ENCODE measurements around the gene SLC39A2.

Gene SLC39A2

GRCh38 chr14:21025371-21026273 lies 26.5 kb downstream of the SLC39A2 start:
- DNase-seq (ENCODE audit: low read depth), result no peak

GRCh38 chr14:21026274-21026987 lies 27.3 kb downstream of the SLC39A2 start:
- DNase-seq (ENCODE audit: low read depth), result no peak

DNA sequence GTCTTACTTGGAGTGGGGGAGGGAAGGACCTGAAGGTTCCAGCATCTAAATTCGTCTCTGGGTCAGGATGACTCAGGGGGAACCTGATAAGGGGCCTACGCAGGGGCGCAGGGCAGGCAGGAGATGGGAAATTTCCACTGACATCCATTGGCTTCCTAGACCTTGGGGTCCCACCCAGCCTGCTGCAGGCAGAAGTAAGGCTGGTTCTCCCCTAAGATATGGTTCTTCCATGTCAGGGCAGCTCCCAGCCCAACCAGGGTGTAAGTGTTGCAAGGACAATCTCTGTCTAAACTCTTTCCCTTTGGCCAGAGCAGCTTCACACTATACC lies 27.9 kb downstream of the SLC39A2 start:
- no peak for DNase-seq (ENCODE audit: low read depth)

DNA sequence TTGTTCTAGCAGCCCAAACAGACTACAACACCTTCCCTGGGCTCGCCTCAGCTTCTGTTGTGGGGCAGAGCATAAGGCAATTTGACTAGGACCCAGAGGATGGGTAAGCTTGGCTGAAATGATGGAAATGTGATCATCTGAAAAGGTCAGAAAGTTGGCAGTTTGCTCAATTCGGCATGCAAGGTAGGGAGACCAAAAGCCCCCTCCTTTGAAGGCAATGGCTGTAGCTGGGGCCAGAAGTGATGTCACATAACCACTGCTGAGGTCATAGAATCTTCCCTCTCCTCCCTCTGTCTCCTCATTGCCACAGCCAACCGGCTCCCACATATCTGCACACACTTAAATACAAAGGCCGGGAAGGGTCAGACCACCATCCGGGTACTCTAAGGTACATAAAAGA lies 30.8 kb downstream of the SLC39A2 start, which contains the start of gene TPPP2:
Gene TPPP2, plus strand, starts transcription at position 301 of the 400 bp plus-strand sequence. CDS start 365 bp downstream, outside the sequence.
- no peak for DNase-seq (ENCODE audit: low read depth)

DNA sequence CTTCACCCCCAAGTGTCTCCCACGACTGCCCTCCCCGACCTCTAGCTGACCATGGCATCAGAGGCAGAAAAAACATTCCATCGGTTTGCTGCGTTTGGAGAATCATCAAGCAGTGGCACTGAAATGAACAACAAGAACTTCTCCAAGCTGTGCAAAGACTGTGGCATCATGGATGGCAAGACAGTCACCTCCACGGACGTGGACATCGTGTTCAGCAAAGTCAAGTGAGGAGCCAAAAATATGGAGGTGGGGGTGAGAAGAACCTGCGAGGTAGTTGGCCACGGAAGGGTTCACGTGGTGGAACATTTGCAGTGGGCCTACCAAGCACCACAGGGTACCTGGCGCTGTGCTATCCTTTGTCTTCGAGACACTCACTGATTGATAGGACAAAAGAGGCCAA lies 31.4 kb downstream of the SLC39A2 start:
- DNase-seq (ENCODE audit: low read depth), result no peak

DNA sequence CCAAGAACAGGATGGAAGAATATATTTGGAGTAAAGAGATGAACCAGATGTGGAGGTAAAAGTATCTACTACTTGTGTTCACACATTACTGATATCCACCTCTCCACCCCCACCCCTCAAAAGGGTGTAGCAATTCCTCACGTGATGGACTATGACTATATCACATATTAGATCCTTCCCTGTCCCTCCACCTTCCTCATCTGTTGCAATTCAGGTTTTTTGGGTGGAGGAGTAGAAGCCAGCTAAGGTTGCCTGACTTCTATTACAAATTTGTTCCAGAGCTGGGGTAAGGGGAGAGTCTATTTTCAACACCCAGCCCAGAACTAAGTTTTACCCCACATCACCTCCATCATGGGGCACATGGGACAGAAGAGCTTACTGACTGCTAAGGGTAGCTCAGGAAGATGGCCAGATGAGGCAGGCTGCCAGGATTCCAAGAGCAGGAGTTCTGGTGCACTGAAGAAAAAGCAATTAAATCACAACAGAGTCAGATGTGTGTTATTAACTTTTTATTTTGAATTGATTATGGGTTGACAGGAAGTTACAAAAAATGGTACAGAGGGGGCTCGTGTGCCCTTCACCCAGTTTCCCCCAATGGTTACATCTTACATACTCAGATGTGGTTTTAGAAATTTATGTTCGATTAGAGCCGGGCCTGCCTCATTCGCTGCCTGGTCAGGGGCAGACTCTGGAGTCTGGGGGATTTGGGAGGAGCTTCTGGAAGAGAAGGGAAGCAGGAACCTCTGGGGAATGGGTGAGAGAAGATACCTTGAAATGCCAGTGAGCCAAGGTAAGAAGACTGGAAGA lies 33.4 kb downstream of the SLC39A2 start:
- DNase-seq (ENCODE audit: low read depth), result no peak

GRCh38 chr14:21033133-21033698 lies 34.1 kb downstream of the SLC39A2 start:
- no peak for DNase-seq (ENCODE audit: low read depth)

DNA sequence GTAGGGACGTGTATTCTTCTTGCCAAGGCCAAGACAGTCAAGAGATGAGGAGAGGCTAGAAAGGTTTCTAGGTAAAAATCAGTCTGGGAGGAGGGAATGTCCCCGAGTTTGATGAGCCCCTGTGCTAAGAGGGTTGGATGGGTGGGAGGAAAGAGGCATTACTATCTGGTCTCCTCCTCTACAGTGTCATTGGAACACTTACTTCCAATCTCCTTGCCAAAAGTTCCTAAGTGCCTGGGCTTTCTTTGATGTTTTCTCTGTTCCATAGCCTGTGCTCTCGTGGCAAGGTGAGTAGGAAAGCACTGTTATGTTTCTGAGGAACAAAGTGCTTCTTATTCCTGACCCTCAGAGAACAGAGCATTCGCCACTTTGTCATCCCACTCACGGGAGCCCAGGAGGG lies 35.6 kb downstream of the SLC39A2 start, which contains the start of gene RNASE13:
Gene RNASE13, minus strand, starts transcription at position 101 of the 400 bp plus-strand sequence. CDS start 519 bp downstream, outside the sequence.
- no peak for DNase-seq (ENCODE audit: low read depth)

DNA sequence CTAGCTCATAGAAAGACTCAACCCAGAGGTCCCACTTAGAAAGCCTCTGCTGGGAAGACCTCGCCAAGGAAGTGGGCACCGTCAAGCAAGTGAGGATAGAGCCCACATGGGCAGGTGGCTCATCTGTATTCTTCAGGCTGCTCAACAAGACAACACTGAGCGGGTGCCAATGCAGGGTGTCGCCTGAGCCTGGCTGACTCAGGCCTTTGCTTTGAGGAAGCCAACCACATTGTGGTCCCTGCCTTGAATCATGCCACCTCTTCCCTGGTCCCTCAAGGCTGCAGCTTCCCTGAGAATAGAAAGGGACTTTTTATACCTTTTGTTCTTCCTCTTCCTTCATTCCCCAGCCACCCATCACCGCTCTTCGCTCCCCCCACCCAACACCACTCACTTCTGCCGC lies 37.7 kb downstream of the SLC39A2 start:
- no peak for DNase-seq (ENCODE audit: low read depth)

DNA sequence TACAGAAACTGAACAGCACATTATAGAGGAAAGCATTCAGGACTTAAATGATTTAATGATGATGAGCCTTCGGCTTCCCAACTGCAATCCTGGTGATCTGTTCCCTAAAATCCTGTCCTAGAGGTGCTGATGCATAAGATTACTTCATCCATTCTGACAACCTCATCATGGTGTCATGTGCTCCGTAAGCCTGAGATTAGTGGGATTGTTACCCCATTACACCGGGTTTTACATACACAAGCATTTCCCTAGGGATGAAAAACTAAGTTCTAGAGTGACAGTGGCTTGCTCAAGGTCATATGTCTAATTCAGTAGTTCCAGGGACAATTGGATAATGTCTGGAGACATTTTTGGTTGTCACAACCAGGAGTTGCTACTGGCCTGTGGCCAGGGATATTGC lies 38.1 kb downstream of the SLC39A2 start:
- DNase-seq (ENCODE audit: low read depth), result no peak

GRCh38 chr14:21038441-21039422 lies 39.6 kb downstream of the SLC39A2 start:
- DNase-seq (ENCODE audit: low read depth), result peak; percentile 66

GRCh38 chr14:21039585-21040369 lies 40.7 kb downstream of the SLC39A2 start:
- DNase-seq (ENCODE audit: low read depth), result peak; percentile 67

DNA sequence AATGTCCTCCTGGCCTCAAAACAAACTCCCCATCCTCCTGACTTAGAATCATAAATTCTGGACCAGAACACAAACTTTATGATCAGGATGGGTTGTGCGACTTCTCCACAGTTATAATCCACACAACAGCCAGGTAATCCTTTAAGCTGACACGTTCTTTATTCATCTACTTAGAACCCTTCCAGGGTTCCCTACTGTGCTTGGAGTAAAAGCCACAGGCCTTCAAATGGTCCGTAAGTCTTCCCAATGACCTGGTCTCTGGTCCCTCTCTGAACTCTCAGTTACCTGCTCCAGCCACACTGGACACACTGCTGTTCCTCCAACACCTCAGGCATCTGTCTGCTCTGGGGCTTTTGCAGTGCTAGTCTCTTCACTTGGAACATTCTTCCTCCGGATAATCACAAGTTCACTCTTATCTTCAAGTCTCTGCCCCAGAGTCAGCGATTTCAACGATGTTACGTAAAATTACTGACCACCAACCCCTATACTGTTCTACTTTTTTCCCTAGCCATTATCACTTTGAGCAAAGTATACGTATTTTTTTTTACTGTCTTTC lies 41.4 kb downstream of the SLC39A2 start:
- no peak for DNase-seq (ENCODE audit: low read depth)

DNA sequence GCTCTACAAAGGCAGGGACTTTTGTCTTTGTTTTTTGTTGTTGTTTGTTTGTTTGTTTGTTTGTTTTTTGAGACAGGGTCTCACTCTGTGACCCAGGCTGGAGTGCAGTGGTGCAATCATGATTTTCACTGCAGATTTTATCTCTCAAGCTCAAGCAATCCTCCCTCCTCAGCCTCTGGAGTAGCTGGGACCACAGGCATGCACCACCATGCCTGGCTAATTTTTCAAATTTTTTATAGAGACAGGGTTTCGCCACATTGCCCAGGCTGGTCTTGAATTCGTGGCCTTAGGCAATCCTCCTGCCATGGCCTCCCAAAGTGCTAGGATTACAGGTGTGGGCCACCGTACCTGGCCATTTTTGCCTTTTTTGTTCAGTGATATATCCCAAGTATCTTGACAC lies 41.8 kb downstream of the SLC39A2 start:
- DNase-seq (ENCODE audit: low read depth), result peak; percentile 57

DNA sequence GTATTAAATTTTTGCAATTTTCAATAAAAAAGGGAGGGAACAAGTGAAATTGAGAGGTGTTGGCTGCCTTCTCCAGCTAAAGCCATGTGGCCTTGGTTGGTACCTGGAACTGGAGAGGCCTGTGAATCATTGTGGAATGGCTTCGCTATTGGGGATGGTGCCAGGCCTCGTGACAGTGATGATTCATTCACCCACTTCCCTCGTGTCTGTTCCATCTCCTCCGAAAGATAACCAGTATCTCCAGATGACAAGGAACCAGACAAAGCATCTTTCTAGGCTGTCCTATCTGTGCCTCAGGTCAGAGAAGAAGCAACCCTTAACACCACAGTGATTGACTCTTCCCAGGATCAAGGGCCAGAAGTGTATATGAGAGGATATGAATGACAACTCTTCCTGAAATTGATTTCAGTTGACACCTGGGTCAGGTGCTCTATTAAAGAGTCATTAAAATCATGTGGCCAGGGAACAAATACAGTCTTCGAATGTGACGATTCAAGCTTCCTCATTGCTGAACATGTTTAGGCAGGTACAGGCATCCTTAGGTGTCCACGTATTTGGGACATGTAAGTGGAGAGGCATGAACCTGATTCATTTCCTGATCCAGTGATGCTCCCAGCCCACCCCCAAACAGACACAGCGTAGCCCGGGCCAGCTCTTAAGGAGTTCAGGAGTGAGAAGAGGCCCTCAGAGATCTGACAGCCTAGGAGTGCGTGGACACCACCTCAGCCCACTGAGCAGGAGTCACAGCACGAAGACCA lies 42.8 kb downstream of the SLC39A2 start, which contains the start of gene RNASE7:
Gene RNASE7, plus strand, starts transcription at position 687 of the 758 bp plus-strand sequence. CDS start 631 bp downstream, outside the sequence.
- peak; percentile 68 for DNase-seq (ENCODE audit: low read depth)

DNA sequence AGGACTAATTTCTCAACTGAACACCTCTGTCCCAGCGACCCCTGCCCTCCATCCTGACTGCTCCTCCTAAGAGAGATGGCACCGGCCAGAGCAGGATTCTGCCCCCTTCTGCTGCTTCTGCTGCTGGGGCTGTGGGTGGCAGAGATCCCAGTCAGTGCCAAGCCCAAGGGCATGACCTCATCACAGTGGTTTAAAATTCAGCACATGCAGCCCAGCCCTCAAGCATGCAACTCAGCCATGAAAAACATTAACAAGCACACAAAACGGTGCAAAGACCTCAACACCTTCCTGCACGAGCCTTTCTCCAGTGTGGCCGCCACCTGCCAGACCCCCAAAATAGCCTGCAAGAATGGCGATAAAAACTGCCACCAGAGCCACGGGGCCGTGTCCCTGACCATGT lies 43.8 kb downstream of the SLC39A2 start:
- DNase-seq (ENCODE audit: low read depth), result no peak

DNA sequence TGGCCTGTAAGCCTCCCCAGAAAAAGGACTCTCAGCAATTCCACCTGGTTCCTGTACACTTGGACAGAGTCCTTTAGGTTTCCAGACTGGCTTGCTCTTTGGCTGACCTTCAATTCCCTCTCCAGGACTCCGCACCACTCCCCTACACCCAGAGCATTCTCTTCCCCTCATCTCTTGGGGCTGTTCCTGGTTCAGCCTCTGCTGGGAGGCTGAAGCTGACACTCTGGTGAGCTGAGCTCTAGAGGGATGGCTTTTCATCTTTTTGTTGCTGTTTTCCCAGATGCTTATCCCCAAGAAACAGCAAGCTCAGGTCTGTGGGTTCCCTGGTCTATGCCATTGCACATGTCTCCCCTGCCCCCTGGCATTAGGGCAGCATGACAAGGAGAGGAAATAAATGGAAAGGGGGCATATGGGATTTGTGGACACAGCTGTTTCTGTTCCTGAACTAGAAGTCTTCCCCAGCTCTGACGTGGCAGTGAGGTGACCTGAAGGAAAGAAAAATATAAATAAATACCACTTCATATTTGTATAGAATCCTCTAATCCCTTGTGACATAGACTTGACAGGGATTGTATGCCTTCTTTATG lies 44.4 kb downstream of the SLC39A2 start:
- DNase-seq (ENCODE audit: low read depth), result no peak

GRCh38 chr14:21043974-21044618 lies 45.0 kb downstream of the SLC39A2 start:
- DNase-seq (ENCODE audit: low read depth), result peak; percentile 8

Data from EH (cell line).